Measurements from ENCODE around the gene CYTH4.

CYTH4 gene

GRCh38 chr22:37273126-37273845 is 9.0 kb upstream of the CYTH4 start:
- DNase-seq: peak; percentile 18

GRCh38 chr22:37273846-37274225 is 8.5 kb upstream of the CYTH4 start:
- DNase-seq: no peak

GRCh38 chr22:37274380-37274862 is 7.9 kb upstream of the CYTH4 start:
- DNase-seq: peak; percentile 56

GRCh38 chr22:37275134-37275533 is 7.2 kb upstream of the CYTH4 start:
- DNase-seq: no peak

- no peak for DNase-seq
Observed at GRCh38 chr22:37275622-37276021, 6.7 kb upstream of the CYTH4 start.

GRCh38 chr22:37276776-37277175 is 5.5 kb upstream of the CYTH4 start:
- DNase-seq: no peak

- DNase-seq: no peak
Observed at GRCh38 chr22:37277384-37277783, 4.9 kb upstream of the CYTH4 start.

GRCh38 chr22:37278261-37278660 is 4.0 kb upstream of the CYTH4 start:
- no peak for DNase-seq

GRCh38 chr22:37279331-37280181 is 2.8 kb upstream of the CYTH4 start:
- peak; percentile 34 for DNase-seq

GRCh38 chr22:37280718-37281117 is 1.6 kb upstream of the CYTH4 start:
- DNase-seq: no peak

- DNase-seq: no peak
Observed at GRCh38 chr22:37281195-37281594, 1.1 kb upstream of the CYTH4 start.

GRCh38 chr22:37281646-37282384 is 493 bp upstream of the CYTH4 start:
- DNase-seq: no peak

- DNase-seq: peak; percentile 25
Observed at GRCh38 chr22:37283393-37283937, 1.2 kb downstream of the CYTH4 start.

- DNase-seq: no peak
Observed at GRCh38 chr22:37284126-37284804, 2.0 kb downstream of the CYTH4 start.

- peak; percentile 97 for DNase-seq
Observed at GRCh38 chr22:37284805-37285355, 2.6 kb downstream of the CYTH4 start.

- no peak for DNase-seq
Observed at GRCh38 chr22:37285937-37286336, 3.6 kb downstream of the CYTH4 start.

GRCh38 chr22:37287550-37287951 is 5.2 kb downstream of the CYTH4 start:
- DNase-seq: no peak

GRCh38 chr22:37288521-37288920 is 6.2 kb downstream of the CYTH4 start:
- no peak for DNase-seq

- DNase-seq: no peak
Observed at GRCh38 chr22:37289156-37289735, 6.9 kb downstream of the CYTH4 start.

- DNase-seq: no peak
Observed at GRCh38 chr22:37290737-37291136, 8.4 kb downstream of the CYTH4 start.

GRCh38 chr22:37291559-37292298 is 9.4 kb downstream of the CYTH4 start:
- no peak for DNase-seq
